HepG2 (cell line): ENCODE data around the gene MZF1. TPM values are rescaled to one million over a fixed set of nuclear protein-coding genes. Genes with fewer than 3 reads are reported as not detected.

Source experiments
- ATAD3A ChIP-seq: sonication (generic); formaldehyde crosslinking; IDR thresholded peaks from 2 replicates; pipeline ENCODE4 v1.4.0; 2020; ENCODE audit warnings: missing genetic modification reagents
- ATF2 ChIP-seq: sonication (generic); formaldehyde crosslinking; IDR thresholded peaks from 2 replicates; pipeline ENCODE4 v1.4.0; 2020; ENCODE audit warnings: missing genetic modification reagents
- CENPBD1 ChIP-seq: sonication (generic); formaldehyde crosslinking; IDR thresholded peaks from 2 replicates; pipeline ENCODE4 v1.8.0; 2022; ENCODE audit warnings: missing genetic modification reagents, low read depth, mild to moderate bottlenecking, borderline replicate concordance
- DBP ChIP-seq: sonication (generic); formaldehyde crosslinking; IDR thresholded peaks from 2 replicates; pipeline ENCODE4 v1.4.0; 2020; ENCODE audit warnings: missing genetic modification reagents; ENCODE audit errors: not compliant biosample characterization
- HNF1A ChIP-seq, 2 experiments: sonication (generic) in 1 of 2; formaldehyde crosslinking in 1 of 2; IDR thresholded peaks; 2 replicates each; pipeline versions ENCODE4 v1.4.0 to v1.6.1; 2016 to 2020; ENCODE audit warnings: borderline replicate concordance in 1 of 2, low read depth in 1 of 2, mild to moderate bottlenecking in 1 of 2, missing genetic modification reagents in 1 of 2
- IKZF5 ChIP-seq: IDR thresholded peaks from 2 replicates; pipeline ENCODE4 v1.6.1; 2018; ENCODE audit warnings: missing genetic modification reagents, mild to moderate bottlenecking, missing compliant biosample characterization
- JUND ChIP-seq: sonication (generic); formaldehyde crosslinking; IDR thresholded peaks from 2 replicates; pipeline ENCODE4 v1.8.0; 2022; ENCODE audit warnings: mild to moderate bottlenecking, missing genetic modification reagents
- MAF1 ChIP-seq: sonication (generic); formaldehyde crosslinking; IDR thresholded peaks from 2 replicates; pipeline ENCODE4 v1.5.0; 2020; ENCODE audit warnings: missing genetic modification reagents, borderline replicate concordance
- NCOA5 ChIP-seq: sonication (generic); formaldehyde crosslinking; IDR thresholded peaks from 2 replicates; pipeline ENCODE4 v1.4.0; 2020; ENCODE audit warnings: missing genetic modification reagents
- PBX3 ChIP-seq: sonication (generic); formaldehyde crosslinking; IDR thresholded peaks from 2 replicates; pipeline ENCODE4 v1.8.1; 2023; ENCODE audit warnings: missing genetic modification reagents, inconsistent platforms, borderline replicate concordance
- SRSF4 ChIP-seq: fragments of 200-400 bp; formaldehyde crosslinking; IDR thresholded peaks from one replicate; pipeline ENCODE4 v1.6.1; 2018; ENCODE audit warnings: mild to moderate bottlenecking, low read depth, low read length, moderate library complexity; ENCODE audit not compliant: poor library complexity, severe bottlenecking
- ZIK1 ChIP-seq: sonication (generic); formaldehyde crosslinking; IDR thresholded peaks from 2 replicates; pipeline ENCODE4 v1.5.0; 2020; ENCODE audit warnings: mild to moderate bottlenecking, low read depth, missing genetic modification reagents, borderline replicate concordance
- ZNF275 ChIP-seq: sonication (generic); formaldehyde crosslinking; IDR thresholded peaks from 2 replicates; pipeline ENCODE4 v1.8.0; 2022; ENCODE audit warnings: missing genetic modification reagents, mild to moderate bottlenecking, inconsistent platforms, borderline replicate concordance
- ZSCAN21 ChIP-seq: sonication (generic); formaldehyde crosslinking; IDR thresholded peaks from 2 replicates; pipeline ENCODE4 v1.8.0; 2022; ENCODE audit warnings: mild to moderate bottlenecking, missing genetic modification reagents, moderate library complexity, borderline replicate concordance
- polyA plus RNA-seq, 8 experiments: library from polyadenylated mRNA; depleted of rRNA in 3 of 8; stranded (reverse) in 7 of 8; unstranded in 1 of 8; fragments of >200 nt; fragmentation: Illumina TruSeq in 4 of 8; extraction: Trizol in 4 of 8; gene quantifications; 2 replicates each; pipeline versions ENCODE4 v1.2.1 to v1.2.3, GENCODE V29; 2011 to 2016; ENCODE audit warnings: low read depth in 4 of 8, missing spikeins in 1 of 8, mixed read lengths in 1 of 8; ENCODE audit not compliant: insufficient read depth in 1 of 8
- total RNA-seq, 5 experiments: library from RNA; depleted of rRNA; stranded (reverse); fragments of >200 nt; fragmentation: Illumina TruSeq; extraction: Trizol; gene quantifications; 2 replicates each; pipeline ENCODE4 v1.2.3, GENCODE V29; 2016; ENCODE audit warnings: low read depth in 1 of 5

MZF1 gene
- total and polyA plus RNA-seq, 2 of the 13 experiments (the other 11 are each of a cell fraction or from before 2014, with no cell fraction given), result 3.1 to 8.1 TPM

- TF ChIP-seq JUND (CRISPR knock-in tag) (no peak), NCOA5 (CRISPR knock-in tag) (no peak), ATAD3A (CRISPR knock-in tag) (no peak), ZNF275 (no peak), HNF1A (IDR thresholded peaks at IDR 0.05; ENCODE audit: low read depth) (no peak), HNF1A (CRISPR knock-in tag; IDR thresholded peaks at IDR 0.05; ENCODE audit: borderline replicate concordance) (0 out of 2 replicates have a peak, but pooled peaks have one; percentile 17), SRSF4 (peak; percentile 87), IKZF5 (CRISPR knock-in tag) (no peak), DBP (CRISPR knock-in tag) (no peak), CENPBD1 (CRISPR knock-in tag) (no peak; the same call in 1 of the 2 replicates), PBX3 (CRISPR knock-in tag) (no peak), ZIK1 (CRISPR knock-in tag) (no peak), MAF1 (CRISPR knock-in tag) (no peak), ZSCAN21 (CRISPR knock-in tag) (no peak), ATF2 (CRISPR knock-in tag) (no peak)
Measured at GRCh38 chr19:58554494-58555368, 18.4 kb downstream of the MZF1 start, which contains the start of gene CHMP2A (continued).
